Stimulated activated naive CD4-positive, alpha-beta T cell (primary cell): ENCODE data around the gene TEX13A.

Experiments
- DNase-seq, 6 experiments: peaks; one replicate each; lab custom pipeline; 2025; lab: John Stamatoyannopoulos, UW

TEX13A gene

GRCh38 chrX:105173071-105173470, 47.4 kb downstream of the TEX13A start:
- no peak for DNase-seq
